Left lung (tissue), 10 donors: Measurements from ENCODE around the gene FYB1. TPM values are rescaled to one million over a fixed set of nuclear protein-coding genes. Genes with fewer than 3 reads are reported as not detected.
"Not testable (repeated sequence)": the region's sequence is repeated elsewhere in the genome, so short reads cannot be mapped to it uniquely, and the experiment has no call there.

Experiments
- ATAC-seq: fragments of 200-7000 bp; cut with Tn5 transposase; one replicate; pipeline ENCODE4 v1.9.1; 2020; ENCODE audit warnings: moderate library complexity
- DNase-seq, 4 donors: peaks; one replicate each; pipeline ENCODE4 v3.0.0-alpha.2; 2013 to 2020
- H3K27ac ChIP-seq, 2 donors: fragments of 200-600 bp; sonication (generic) in 1 of 2; one replicate each; pipeline versions ENCODE4 v1.5.0 to v1.8.0; 2020 to 2021
- H3K27me3 ChIP-seq, 2 donors: fragments of 200-600 bp; sonication (generic) in 1 of 2; one replicate each; pipeline versions ENCODE4 v1.5.0 to v1.8.0; 2020 to 2021
- H3K36me3 ChIP-seq, 2 donors: fragments of 200-600 bp; sonication (generic) in 1 of 2; one replicate each; pipeline versions ENCODE4 v1.5.0 to v1.8.0; 2020 to 2021
- H3K4me1 ChIP-seq, 2 donors: fragments of 200-600 bp; one replicate each; pipeline ENCODE4 v1.8.0; 2021
- H3K4me3 ChIP-seq, 2 donors: fragments of 200-600 bp; sonication (generic) in 1 of 2; one replicate each; pipeline versions ENCODE4 v1.5.0 to v1.8.0; 2020 to 2021; ENCODE audit warnings: mild to moderate bottlenecking in 1 of 2
- H3K9me3 ChIP-seq, 2 donors: fragments of 200-600 bp; sonication (generic) in 1 of 2; one replicate each; pipeline versions ENCODE4 v1.5.0 to v1.8.0; 2020 to 2021
- intact Hi-C, 2 donors: fragments of 100-400 bp; cut with DNase I; formaldehyde crosslinking; loops; one replicate each; pipeline versions ENCODE4 v1.11.2 to v1.14.2; 2022
- polyA plus RNA-seq, 6 donors: library from polyadenylated mRNA; unstranded; fragments of 120-200 nt; gene quantifications; one replicate each; pipeline ENCODE4 v1.2.1, GENCODE V29; 2013; ENCODE audit not compliant: insufficient read length in 6 of 6
- total RNA-seq, 2 donors: library from RNA; stranded (reverse); fragmentation: NEBNext Ultra II Directional; extraction: Animal tissue kit (Norgen Biotek cat#: 25700); gene quantifications; one replicate each; pipeline ENCODE4 v1.2.1, GENCODE V29; 2021
- TF ChIP-seq, protein P1 (sequence below), 2 donors: fragments of 200-600 bp; sonication (generic) in 1 of 2; IDR thresholded peaks; one replicate each; pipeline versions ENCODE4 v1.5.0 to v1.8.0; 2021; ENCODE audit warnings: antibody characterized with exemption in 2 of 2
- donor health status: DM: no; HTN: yes; CAD: no.
- donor health status: DM: no; HTN: no; CAD: no.

Gene FYB1
- total and polyA plus RNA-seq, 8 donors, result 3.4 to 93.7 (median 4.4) TPM

DNA sequence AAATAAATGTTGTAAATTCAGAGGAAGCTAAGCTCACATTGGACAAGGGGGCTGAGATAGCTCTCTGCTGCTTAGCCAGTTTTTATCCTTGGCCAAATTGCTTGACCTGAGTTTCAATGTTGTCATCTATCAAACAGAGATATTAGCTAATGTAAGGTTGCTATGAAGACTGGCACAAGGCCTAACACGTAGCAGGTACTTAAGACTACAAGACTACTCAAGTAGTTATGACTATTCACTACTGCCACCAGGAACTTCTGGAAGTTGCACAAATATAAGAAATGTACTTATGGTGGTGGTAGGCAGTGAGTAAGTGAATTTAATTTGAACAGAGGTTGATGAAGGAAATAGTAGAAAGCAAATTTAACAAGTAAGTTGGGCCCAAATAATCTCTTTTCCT lies 17.4 kb upstream of the FYB1 start:
- peaks cover 0 to 12% of the 10 kb centered on the region in 2 donors for H3K9me3 ChIP-seq
- no peak overlapping the region for H3K4me3 ChIP-seq
- intact Hi-C loops, result no loop called here
- DNase-seq (peak in 1 of 4 donors; percentile 31), ATAC-seq (peak; percentile 69)
- peaks cover 0 to 17% of the 10 kb centered on the region in 2 donors for H3K4me1 ChIP-seq
- H3K27me3 ChIP-seq, result no peaks in the 10 kb centered on the region
- TF ChIP-seq, protein P1, sequence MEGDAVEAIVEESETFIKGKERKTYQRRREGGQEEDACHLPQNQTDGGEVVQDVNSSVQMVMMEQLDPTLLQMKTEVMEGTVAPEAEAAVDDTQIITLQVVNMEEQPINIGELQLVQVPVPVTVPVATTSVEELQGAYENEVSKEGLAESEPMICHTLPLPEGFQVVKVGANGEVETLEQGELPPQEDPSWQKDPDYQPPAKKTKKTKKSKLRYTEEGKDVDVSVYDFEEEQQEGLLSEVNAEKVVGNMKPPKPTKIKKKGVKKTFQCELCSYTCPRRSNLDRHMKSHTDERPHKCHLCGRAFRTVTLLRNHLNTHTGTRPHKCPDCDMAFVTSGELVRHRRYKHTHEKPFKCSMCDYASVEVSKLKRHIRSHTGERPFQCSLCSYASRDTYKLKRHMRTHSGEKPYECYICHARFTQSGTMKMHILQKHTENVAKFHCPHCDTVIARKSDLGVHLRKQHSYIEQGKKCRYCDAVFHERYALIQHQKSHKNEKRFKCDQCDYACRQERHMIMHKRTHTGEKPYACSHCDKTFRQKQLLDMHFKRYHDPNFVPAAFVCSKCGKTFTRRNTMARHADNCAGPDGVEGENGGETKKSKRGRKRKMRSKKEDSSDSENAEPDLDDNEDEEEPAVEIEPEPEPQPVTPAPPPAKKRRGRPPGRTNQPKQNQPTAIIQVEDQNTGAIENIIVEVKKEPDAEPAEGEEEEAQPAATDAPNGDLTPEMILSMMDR (IDR thresholded peaks at IDR 0.05), result no peak
- no peaks in the 10 kb centered on the region for H3K36me3 ChIP-seq
- no peak overlapping the region for H3K27ac ChIP-seq

DNA sequence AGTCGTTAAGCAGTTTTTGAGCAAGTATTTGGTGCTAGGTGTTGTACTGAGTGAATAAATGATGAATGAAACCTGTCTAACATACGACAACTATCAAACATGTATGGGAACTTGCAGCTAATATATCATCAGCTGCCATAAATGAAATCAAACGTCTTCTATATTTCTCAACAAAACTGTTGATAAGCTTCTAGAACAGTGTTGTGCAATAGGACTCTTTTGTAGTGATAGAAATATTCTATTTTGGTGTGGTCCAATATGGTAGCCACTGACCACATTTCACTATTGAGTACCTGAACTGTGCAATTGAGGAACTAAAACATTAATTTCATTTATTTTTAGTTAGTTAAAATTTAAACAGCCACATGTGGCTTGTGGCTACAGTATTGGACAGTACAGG lies 16.3 kb upstream of the FYB1 start:
- Histone ChIP-seq H3K36me3 (no peaks in the 10 kb centered on the region), H3K4me1 (peaks cover 0 to 22% of the 10 kb centered on the region in 2 donors), H3K27ac (no peak overlapping the region), H3K27me3 (no peaks in the 10 kb centered on the region), H3K9me3 (peaks cover 0 to 2% of the 10 kb centered on the region in 2 donors), H3K4me3 (no peak overlapping the region)
- intact Hi-C loops, result no loop called here
- TF ChIP-seq, protein P1 (IDR thresholded peaks at IDR 0.05), result no peak
- DNase-seq, result no peak
- ATAC-seq, result no peak

DNA sequence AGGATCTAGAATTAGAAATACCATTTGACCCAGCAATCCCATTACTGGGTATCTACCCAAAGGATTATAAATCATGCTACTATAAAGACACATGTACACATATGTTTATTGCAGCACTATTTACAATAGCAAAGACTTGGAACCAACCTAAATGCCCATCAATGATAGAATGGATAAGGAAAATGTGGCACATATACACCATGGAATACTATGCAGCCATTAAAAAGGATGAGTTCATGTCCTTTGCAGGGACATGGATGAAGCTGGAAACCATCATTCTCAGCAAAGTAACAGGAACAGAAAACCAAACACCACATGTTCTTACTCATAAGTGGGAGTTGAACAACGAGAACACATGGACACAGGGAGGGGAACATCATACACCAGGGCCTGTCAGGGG lies 15.1 kb upstream of the FYB1 start:
- not testable (repeated sequence) for ATAC-seq

DNA sequence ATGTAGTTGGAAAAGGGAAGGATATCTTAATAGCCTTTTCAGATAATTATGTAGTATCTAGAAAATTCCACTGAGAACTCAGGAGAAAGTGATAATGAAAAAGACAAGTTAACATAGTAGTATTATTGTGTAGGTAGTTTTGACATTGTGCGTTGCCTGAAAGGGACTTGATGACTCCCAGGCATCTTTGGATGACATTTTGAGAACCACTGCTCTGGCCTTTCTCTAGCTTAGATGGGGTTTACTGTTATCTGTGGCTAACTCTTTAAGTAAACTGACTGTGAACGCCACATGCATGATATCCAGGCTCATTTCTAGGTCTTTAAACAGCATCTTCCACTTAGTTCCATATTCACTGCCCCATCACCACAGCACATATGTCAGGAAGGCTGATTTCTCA lies 14.4 kb upstream of the FYB1 start:
- ATAC-seq (no peak), DNase-seq (no peak)
- no peak overlapping the region for H3K4me3 ChIP-seq
- no peaks in the 10 kb centered on the region for H3K27me3 ChIP-seq
- intact Hi-C loops, result no loop called here
- H3K27ac ChIP-seq, result no peak overlapping the region
- no peaks in the 10 kb centered on the region for H3K36me3 ChIP-seq
- H3K9me3 ChIP-seq, result no peaks in the 10 kb centered on the region
- TF ChIP-seq, protein P1 (IDR thresholded peaks at IDR 0.05), result no peak
- peaks cover 0 to 25% of the 10 kb centered on the region in 2 donors for H3K4me1 ChIP-seq

More for the DNA sequence above, 15.1 kb upstream of the FYB1 start:
- H3K27ac ChIP-seq, DNase-seq, intact Hi-C loops, H3K4me3 ChIP-seq, H3K9me3 ChIP-seq, H3K27me3 ChIP-seq, H3K36me3 ChIP-seq: not testable (repeated sequence)
- H3K4me1 ChIP-seq, result peaks cover 0 to 22% of the 10 kb centered on the region in 2 donors

DNA sequence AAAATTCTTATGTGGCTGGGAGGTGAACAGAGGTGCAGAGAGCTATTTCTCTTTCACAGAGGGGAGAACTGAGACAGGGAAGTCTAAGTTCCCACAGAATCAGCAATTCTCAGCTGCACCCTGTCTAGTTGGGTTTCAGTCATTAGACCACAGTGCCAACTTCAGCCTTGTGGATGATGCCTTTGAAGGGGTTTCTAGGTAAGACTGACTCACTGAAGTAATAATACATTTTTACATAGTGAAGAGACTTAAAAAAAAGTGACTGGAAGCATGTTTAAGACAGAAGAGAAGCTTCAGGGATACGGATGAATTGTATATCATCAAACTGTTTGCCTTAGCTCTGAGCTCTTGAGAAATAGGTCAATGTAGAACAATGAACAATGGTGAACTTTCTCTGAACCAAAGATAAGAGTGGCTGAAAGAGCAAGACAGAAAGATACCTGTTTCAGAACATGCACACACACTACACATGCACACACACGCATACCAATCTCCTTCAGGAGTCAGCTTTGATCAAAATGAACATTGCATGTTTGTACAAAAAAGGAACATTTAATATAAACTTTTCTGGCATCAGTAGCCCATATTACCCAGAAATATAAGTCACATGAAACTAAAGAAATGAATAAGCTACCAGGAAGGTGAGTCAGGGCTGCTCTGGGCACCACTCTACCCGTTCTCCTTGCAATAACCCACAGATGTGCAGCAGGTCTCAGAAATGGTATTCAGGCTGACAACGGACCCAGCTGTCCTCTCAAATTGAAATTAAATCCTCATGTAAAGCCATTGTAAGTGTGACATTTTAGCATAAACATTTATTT lies 12.6 kb upstream of the FYB1 start:
- no peaks in the 10 kb centered on the region for H3K36me3 ChIP-seq
- TF ChIP-seq, protein P1 (IDR thresholded peaks at IDR 0.05), result no peak

More for the DNA sequence above, 12.6 kb upstream of the FYB1 start:
- H3K27ac ChIP-seq, result no peak overlapping the region
- H3K4me1 ChIP-seq, result peaks cover 0 to 22% of the 10 kb centered on the region in 2 donors
- no peak for DNase-seq
- peak; percentile 33 for ATAC-seq
- H3K9me3 ChIP-seq, result no peaks in the 10 kb centered on the region
- no peaks in the 10 kb centered on the region for H3K27me3 ChIP-seq
- H3K4me3 ChIP-seq, result no peak overlapping the region
- intact Hi-C loops, result no loop called here
